ENCODE data around the gene FOXP1. TPM values are rescaled to one million over a fixed set of nuclear protein-coding genes. Genes with fewer than 3 reads are reported as not detected.

The FOXP1 gene
- total and polyA plus RNA-seq, 2 of the 13 experiments (the other 11 are each of a cell fraction or from before 2014, with no cell fraction given): 40.4 to 59.0 TPM

DNA sequence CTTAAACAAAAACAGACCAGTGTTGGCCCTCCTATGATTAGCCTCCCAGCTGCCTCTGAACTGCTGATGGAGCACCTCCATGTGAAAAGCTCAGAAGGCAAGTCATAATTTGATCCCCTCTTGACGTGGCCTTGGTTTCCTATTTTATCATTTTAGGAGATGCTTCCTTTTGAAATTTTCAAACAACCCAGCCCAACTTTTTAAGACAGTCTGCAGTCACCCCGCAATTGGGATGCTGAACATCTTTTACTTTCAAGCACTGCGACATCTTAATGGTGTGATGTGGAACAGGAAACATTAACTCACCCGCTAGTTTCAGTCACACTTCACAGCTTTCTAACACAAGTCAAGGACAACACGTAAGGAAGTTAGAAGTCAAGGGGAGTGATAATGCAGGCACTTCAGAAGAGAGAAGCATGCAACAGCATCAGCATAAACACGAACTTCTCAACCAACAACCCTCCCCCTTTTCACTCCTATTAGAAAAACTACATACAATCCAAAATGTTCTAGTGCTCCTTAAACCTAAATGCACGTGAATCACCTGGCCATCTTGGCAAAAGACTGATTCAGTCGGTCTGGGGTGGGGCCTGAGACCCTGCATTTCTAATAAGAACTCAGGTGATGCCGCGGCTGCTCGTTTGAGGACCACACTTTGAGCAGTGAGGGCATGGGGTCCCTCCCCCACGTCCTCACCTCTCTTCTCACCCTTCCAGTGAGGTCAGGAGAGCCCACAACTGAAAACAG, 161.5 kb downstream of the FOXP1 start (continued):
- TF ChIP-seq, protein P1, sequence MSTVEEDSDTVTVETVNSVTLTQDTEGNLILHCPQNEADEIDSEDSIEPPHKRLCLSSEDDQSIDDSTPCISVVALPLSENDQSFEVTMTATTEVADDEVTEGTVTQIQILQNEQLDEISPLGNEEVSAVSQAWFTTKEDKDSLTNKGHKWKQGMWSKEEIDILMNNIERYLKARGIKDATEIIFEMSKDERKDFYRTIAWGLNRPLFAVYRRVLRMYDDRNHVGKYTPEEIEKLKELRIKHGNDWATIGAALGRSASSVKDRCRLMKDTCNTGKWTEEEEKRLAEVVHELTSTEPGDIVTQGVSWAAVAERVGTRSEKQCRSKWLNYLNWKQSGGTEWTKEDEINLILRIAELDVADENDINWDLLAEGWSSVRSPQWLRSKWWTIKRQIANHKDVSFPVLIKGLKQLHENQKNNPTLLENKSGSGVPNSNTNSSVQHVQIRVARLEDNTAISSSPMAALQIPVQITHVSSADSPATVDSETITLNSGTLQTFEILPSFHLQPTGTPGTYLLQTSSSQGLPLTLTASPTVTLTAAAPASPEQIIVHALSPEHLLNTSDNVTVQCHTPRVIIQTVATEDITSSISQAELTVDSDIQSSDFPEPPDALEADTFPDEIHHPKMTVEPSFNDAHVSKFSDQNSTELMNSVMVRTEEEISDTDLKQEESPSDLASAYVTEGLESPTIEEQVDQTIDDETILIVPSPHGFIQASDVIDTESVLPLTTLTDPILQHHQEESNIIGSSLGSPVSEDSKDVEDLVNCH (CRISPR knock-in tag; IDR thresholded peaks at IDR 0.05): no peak
- TF ChIP-seq KLF11 (CRISPR knock-in tag; IDR thresholded peaks at IDR 0.05) (no peak), ZNF674 (CRISPR knock-in tag; IDR thresholded peaks at IDR 0.05; ENCODE audit: low read depth) (no peak), PHF8 (CRISPR knock-in tag; IDR thresholded peaks at IDR 0.05) (no peak), MAFG (CRISPR knock-in tag; IDR thresholded peaks at IDR 0.05) (no peak)

DNA sequence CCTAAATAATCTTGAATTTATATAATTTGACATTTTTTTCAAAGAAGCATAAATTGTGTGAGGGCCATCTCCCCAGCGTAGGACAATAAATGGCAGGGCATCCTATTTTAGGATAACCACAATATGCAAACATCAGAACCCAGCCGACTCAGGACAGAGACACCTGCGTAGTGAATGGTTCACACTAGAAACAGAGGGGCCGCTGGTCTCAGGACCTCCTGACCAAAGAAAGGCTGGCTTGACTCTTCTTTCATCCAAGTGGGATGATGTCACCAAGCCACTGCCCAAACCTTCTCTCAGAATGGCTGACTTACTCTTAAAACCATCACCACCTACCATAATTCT, 162.1 kb downstream of the FOXP1 start:
- DNase-seq (ENCODE audit: low spot score) (no peak), FAIRE-seq (no peak), ATAC-seq (no peak)
- POLR2A ChIA-PET: no interaction called here
- Histone ChIP-seq H3K36me3 (replicated peaks in 1 of 2; ENCODE audit: control insufficient read depth in 1 of 2, insufficient read depth in 2 of 2, low read length in 2 of 2) (peaks cover 0 to 5% of the 10 kb centered on the region in 2 experiments; a peak in 1 of 5 replicates), H3K27me3 (ENCODE audit: control insufficient read depth in 1 of 2, insufficient read depth in 2 of 2, low read length in 2 of 2) (no peaks in the 10 kb centered on the region), H2AFZ (ENCODE audit: low read length) (no peak overlapping the region), H3K79me2 (ENCODE audit: insufficient read depth, low read length) (peaks cover 29% of the 10 kb centered on the region), H3K27ac (ENCODE audit: extremely low read length, insufficient read depth, low read length) (no peak overlapping the region), H3K4me2 (ENCODE audit: low read depth, low read length) (no peak overlapping the region), H3K4me1 (ENCODE audit: insufficient read depth, low read length) (peaks cover 15% of the 10 kb centered on the region), H3K4me3 (replicated peaks in 1 of 3; ENCODE audit: insufficient read depth in 1 of 3, low read depth in 2 of 3, low read length in 3 of 3) (no peak overlapping the region), H4K20me1 (ENCODE audit: insufficient read depth, low read length) (peaks cover 9% of the 10 kb centered on the region), H3K9me3 (ENCODE audit: low read length) (no peaks in the 10 kb centered on the region), H3K9ac (ENCODE audit: insufficient read depth, low read depth, low read length) (no peak overlapping the region)
- intact Hi-C loops (cut with micrococcal nuclease; ENCODE audit: unreplicated experiment): no loop called here
- 100% methylated on average over 4 of the region's 4 CpGs for WGBS (ENCODE audit: low lambda C conversion rate)
- no TSS peak for BruUV-seq (replicated peaks)
- CTCF ChIA-PET (ENCODE audit: low intra/inter-chr PET ratio, low total read pairs): no interaction called here
- no peak for TF ChIP-seq STAT5B (CRISPR knock-in tag; IDR thresholded peaks at IDR 0.05)
- no peak for TF ChIP-seq MED1 (CRISPR knock-in tag; IDR thresholded peaks at IDR 0.05)
- TF ChIP-seq, protein P2, sequence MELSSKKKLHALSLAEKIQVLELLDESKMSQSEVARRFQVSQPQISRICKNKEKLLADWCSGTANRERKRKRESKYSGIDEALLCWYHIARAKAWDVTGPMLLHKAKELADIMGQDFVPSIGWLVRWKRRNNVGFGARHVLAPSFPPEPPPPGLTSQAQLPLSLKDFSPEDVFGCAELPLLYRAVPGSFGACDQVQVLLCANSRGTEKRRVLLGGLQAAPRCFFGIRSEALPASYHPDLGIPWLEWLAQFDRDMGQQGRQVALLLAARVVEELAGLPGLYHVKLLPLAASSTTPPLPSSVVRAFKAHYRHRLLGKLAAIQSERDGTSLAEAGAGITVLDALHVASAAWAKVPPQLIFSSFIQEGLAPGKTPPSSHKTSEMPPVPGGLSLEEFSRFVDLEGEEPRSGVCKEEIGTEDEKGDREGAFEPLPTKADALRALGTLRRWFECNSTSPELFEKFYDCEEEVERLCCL (CRISPR knock-in tag; IDR thresholded peaks at IDR 0.05; ENCODE audit: borderline replicate concordance): no peak
- TF ChIP-seq, protein P3, sequence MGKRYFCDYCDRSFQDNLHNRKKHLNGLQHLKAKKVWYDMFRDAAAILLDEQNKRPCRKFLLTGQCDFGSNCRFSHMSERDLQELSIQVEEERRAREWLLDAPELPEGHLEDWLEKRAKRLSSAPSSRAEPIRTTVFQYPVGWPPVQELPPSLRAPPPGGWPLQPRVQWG (CRISPR knock-in tag; IDR thresholded peaks at IDR 0.05; ENCODE audit: borderline replicate concordance, low read depth): no peak
- TF ChIP-seq KMT2B (CRISPR knock-in tag; IDR thresholded peaks at IDR 0.05): no peak
- no peak for TF ChIP-seq MYC (CRISPR knock-in tag; IDR thresholded peaks at IDR 0.05; ENCODE audit: borderline replicate concordance)
- TF ChIP-seq MBNL3 (CRISPR knock-in tag; conservative IDR thresholded peaks at IDR 0.05): no peak
- TF ChIP-seq SMAD1 (CRISPR knock-in tag; IDR thresholded peaks at IDR 0.05; ENCODE audit: borderline replicate concordance, low read depth): no peak
- TF ChIP-seq MEF2D (CRISPR knock-in tag; IDR thresholded peaks at IDR 0.05): no peak
- in situ Hi-C loops (cut with HindIII; ENCODE audit: extremely low pct_ligation_motif_present, low pct_unique_long_range_greater_than_20kb): no loop called here
